Testis (tissue), 2 donors: Measurements from ENCODE around the gene SIX1.

Experiments
- POLR2A ChIP-seq: fragments of 450-650 bp; IDR thresholded peaks from one replicate; pipeline ENCODE4 v1.6.1; 2017; ENCODE audit warnings: antibody characterized with exemption, mild to moderate bottlenecking, moderate library complexity
- TF ChIP-seq, protein P1 (sequence below), 3 experiments: fragments of 450-650 bp in 2 of 3; fragments of 200-600 bp in 1 of 3; sonication (generic) in 1 of 3; IDR thresholded peaks; one replicate each; pipeline ENCODE4 v1.5.1; 2016 to 2019; ENCODE audit warnings: antibody characterized with exemption in 3 of 3, mild to moderate bottlenecking in 2 of 3, moderate library complexity in 1 of 3

GRCh38 chr14:60631842-60632241 is 17.4 kb downstream of the SIX1 start:
- no peak for TF ChIP-seq POLR2A
- TF ChIP-seq, protein P1, sequence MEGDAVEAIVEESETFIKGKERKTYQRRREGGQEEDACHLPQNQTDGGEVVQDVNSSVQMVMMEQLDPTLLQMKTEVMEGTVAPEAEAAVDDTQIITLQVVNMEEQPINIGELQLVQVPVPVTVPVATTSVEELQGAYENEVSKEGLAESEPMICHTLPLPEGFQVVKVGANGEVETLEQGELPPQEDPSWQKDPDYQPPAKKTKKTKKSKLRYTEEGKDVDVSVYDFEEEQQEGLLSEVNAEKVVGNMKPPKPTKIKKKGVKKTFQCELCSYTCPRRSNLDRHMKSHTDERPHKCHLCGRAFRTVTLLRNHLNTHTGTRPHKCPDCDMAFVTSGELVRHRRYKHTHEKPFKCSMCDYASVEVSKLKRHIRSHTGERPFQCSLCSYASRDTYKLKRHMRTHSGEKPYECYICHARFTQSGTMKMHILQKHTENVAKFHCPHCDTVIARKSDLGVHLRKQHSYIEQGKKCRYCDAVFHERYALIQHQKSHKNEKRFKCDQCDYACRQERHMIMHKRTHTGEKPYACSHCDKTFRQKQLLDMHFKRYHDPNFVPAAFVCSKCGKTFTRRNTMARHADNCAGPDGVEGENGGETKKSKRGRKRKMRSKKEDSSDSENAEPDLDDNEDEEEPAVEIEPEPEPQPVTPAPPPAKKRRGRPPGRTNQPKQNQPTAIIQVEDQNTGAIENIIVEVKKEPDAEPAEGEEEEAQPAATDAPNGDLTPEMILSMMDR (IDR thresholded peaks at IDR 0.05): no peak
